T-helper 22 cell (primary cell): ENCODE measurements around the gene PLCB2.

Source experiments
- DNase-seq: peaks from one replicate; pipeline ENCODE4 v3.0.0-alpha.2; 2020; ENCODE audit warnings: low read depth

Gene PLCB2

GRCh38 chr15:40340038-40340739, 32.5 kb upstream of the PLCB2 start:
- no peak for DNase-seq

- DNase-seq: no peak
Measured at GRCh38 chr15:40339621-40339945, 31.8 kb upstream of the PLCB2 start.

GRCh38 chr15:40338921-40339620, 31.3 kb upstream of the PLCB2 start:
- no peak for DNase-seq

GRCh38 chr15:40338041-40338657, 30.4 kb upstream of the PLCB2 start:
- peak; percentile 49 for DNase-seq

- DNase-seq: no peak
Measured at GRCh38 chr15:40337597-40337996, 29.9 kb upstream of the PLCB2 start.

GRCh38 chr15:40336744-40337122, 29.0 kb upstream of the PLCB2 start:
- DNase-seq: no peak

- DNase-seq: no peak
Measured at GRCh38 chr15:40335938-40336743, 28.4 kb upstream of the PLCB2 start.

- DNase-seq: no peak
Measured at GRCh38 chr15:40334941-40335795, 27.4 kb upstream of the PLCB2 start.

GRCh38 chr15:40334541-40334940, 26.8 kb upstream of the PLCB2 start:
- DNase-seq: no peak

- no peak for DNase-seq
Measured at GRCh38 chr15:40333922-40334492, 26.3 kb upstream of the PLCB2 start.

GRCh38 chr15:40332113-40332781, 24.5 kb upstream of the PLCB2 start:
- DNase-seq: no peak

GRCh38 chr15:40331637-40332036, 23.9 kb upstream of the PLCB2 start:
- no peak for DNase-seq

- DNase-seq: no peak
Measured at GRCh38 chr15:40331026-40331425, 23.3 kb upstream of the PLCB2 start.

GRCh38 chr15:40330368-40330836, 22.7 kb upstream of the PLCB2 start:
- no peak for DNase-seq

- DNase-seq: no peak
Measured at GRCh38 chr15:40329804-40330203, 22.1 kb upstream of the PLCB2 start.

GRCh38 chr15:40328751-40329150, 21.0 kb upstream of the PLCB2 start:
- DNase-seq: no peak

GRCh38 chr15:40328176-40328575, 20.4 kb upstream of the PLCB2 start:
- DNase-seq: no peak

GRCh38 chr15:40327457-40327856, 19.7 kb upstream of the PLCB2 start:
- no peak for DNase-seq

GRCh38 chr15:40325700-40326099, 18.0 kb upstream of the PLCB2 start:
- no peak for DNase-seq

- no peak for DNase-seq
Measured at GRCh38 chr15:40325188-40325587, 17.5 kb upstream of the PLCB2 start.
